Testis (tissue), 3 donors: Measurements from ENCODE around the gene H2BK1. TPM values are rescaled to one million over a fixed set of nuclear protein-coding genes. Genes with fewer than 3 reads are reported as not detected.
A peak's percentile ranks its signal among the peaks of the same experiment; 100 is the strongest.

Source experiments
- DNase-seq: peaks from one replicate; pipeline ENCODE4 v3.0.0-alpha.2; 2019
- H3K27ac ChIP-seq, 2 donors: fragments of 200-600 bp; sonication (generic); one replicate each; pipeline ENCODE4 v1.5.1; 2019
- H3K27me3 ChIP-seq: fragments of 200-600 bp; sonication (generic); one replicate; pipeline ENCODE4 v1.5.1; 2019
- H3K36me3 ChIP-seq: fragments of 200-600 bp; sonication (generic); one replicate; pipeline ENCODE4 v1.5.1; 2017; ENCODE audit warnings: low read depth; ENCODE audit errors: missing control alignments
- H3K4me1 ChIP-seq: fragments of 200-600 bp; sonication (generic); one replicate; pipeline ENCODE4 v1.5.1; 2019
- H3K4me3 ChIP-seq, 2 donors: fragments of 200-600 bp; sonication (generic); one replicate each; pipeline ENCODE4 v1.5.1; 2017 to 2019
- H3K9me3 ChIP-seq: fragments of 200-600 bp; sonication (generic); one replicate; pipeline ENCODE4 v1.5.1; 2017
- POLR2A ChIP-seq: fragments of 450-650 bp; IDR thresholded peaks from one replicate; pipeline ENCODE4 v1.6.1; 2017; ENCODE audit warnings: antibody characterized with exemption, mild to moderate bottlenecking, moderate library complexity
- WGBS, 2 donors: methylation state at CpG; one replicate each; pipeline ENCODE4 v1.1.5; 2018; 5-methylcytosine and 5-hydroxymethylcytosine counted together
- intact Hi-C: fragments of 100-400 bp; cut with DNase I; formaldehyde crosslinking; loops from one replicate; pipeline ENCODE4 v1.15.1; 2023; ENCODE audit warnings: low total_unique reads
- polyA plus RNA-seq: library from polyadenylated mRNA; stranded (reverse); fragments of 350-450 nt; fragmentation: Illumina TruSeq; extraction: RNeasy Lipid Tissue Mini Kit (QIAGEN cat#74804); gene quantifications from one replicate; pipeline ENCODE4 v1.2.3, GENCODE V29; 2014; ENCODE audit warnings: low read depth, low replicate concordance; ENCODE audit not compliant: insufficient read depth
- total RNA-seq, 2 donors: library from RNA; depleted of rRNA; stranded (reverse); fragments of >200 nt; gene quantifications; one replicate each; pipeline ENCODE4 v1.2.3, GENCODE V29; 2016
- TF ChIP-seq, protein P1 (sequence below), 3 experiments: fragments of 450-650 bp in 2 of 3; fragments of 200-600 bp in 1 of 3; sonication (generic) in 1 of 3; IDR thresholded peaks; one replicate each; pipeline ENCODE4 v1.5.1; 2016 to 2019; ENCODE audit warnings: antibody characterized with exemption in 3 of 3, mild to moderate bottlenecking in 2 of 3, moderate library complexity in 1 of 3

H2BK1 gene
- total and polyA plus RNA-seq, 3 donors from 2014 or later: not detected

DNA sequence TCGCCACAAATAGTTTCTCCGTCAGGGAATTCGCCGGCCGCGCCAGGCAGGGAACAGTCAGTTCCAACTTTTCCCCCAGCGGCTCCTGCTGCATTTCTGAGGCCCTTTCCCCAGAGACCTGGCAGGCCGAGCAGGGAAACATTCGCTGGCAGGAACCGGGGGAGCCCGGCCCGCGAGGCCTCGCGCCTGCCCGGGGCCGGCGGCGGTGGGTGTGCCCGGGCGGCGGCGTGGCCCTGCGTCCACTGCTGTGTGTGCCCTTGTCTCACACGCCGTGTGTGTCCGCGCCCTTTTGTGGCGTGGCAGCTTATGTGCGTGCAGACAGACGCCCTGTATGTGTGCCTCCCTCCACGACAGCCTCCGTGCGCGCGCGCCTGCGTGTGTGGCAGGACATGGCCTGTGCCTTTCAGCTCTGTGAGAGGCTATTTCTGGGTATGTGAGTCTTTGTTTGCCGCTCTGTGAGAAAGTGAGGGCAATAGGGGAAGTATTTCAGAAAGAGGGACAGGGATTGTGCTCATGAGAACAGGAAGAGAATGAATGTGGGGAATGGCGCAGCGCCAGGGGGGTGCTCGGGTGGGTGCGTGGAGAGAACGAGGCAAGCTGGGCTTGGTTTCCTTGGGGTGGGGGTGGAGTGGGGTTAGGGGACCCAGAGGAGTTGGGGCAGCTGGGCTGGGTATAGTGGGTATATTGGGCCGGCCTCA lies 38.9 kb upstream of the H2BK1 start:
- Histone ChIP-seq H3K27ac (peak overlapping the region; percentile 85 to 89), H3K4me1 (peaks cover 61% of the 10 kb centered on the region), H3K27me3 (no peaks in the 10 kb centered on the region), H3K9me3 (no peaks in the 10 kb centered on the region), H3K36me3 (no peaks in the 10 kb centered on the region), H3K4me3 (peak overlapping the region; percentile 58 to 73)
- 1 to 5% methylated on average over 14 to 45 of the region's 45 CpGs for WGBS, 2 donors
- TF ChIP-seq, protein P1, sequence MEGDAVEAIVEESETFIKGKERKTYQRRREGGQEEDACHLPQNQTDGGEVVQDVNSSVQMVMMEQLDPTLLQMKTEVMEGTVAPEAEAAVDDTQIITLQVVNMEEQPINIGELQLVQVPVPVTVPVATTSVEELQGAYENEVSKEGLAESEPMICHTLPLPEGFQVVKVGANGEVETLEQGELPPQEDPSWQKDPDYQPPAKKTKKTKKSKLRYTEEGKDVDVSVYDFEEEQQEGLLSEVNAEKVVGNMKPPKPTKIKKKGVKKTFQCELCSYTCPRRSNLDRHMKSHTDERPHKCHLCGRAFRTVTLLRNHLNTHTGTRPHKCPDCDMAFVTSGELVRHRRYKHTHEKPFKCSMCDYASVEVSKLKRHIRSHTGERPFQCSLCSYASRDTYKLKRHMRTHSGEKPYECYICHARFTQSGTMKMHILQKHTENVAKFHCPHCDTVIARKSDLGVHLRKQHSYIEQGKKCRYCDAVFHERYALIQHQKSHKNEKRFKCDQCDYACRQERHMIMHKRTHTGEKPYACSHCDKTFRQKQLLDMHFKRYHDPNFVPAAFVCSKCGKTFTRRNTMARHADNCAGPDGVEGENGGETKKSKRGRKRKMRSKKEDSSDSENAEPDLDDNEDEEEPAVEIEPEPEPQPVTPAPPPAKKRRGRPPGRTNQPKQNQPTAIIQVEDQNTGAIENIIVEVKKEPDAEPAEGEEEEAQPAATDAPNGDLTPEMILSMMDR (IDR thresholded peaks at IDR 0.05): no peak
- no peak for TF ChIP-seq POLR2A
- intact Hi-C loops: no loop called here
- peak; percentile 71 for DNase-seq

DNA sequence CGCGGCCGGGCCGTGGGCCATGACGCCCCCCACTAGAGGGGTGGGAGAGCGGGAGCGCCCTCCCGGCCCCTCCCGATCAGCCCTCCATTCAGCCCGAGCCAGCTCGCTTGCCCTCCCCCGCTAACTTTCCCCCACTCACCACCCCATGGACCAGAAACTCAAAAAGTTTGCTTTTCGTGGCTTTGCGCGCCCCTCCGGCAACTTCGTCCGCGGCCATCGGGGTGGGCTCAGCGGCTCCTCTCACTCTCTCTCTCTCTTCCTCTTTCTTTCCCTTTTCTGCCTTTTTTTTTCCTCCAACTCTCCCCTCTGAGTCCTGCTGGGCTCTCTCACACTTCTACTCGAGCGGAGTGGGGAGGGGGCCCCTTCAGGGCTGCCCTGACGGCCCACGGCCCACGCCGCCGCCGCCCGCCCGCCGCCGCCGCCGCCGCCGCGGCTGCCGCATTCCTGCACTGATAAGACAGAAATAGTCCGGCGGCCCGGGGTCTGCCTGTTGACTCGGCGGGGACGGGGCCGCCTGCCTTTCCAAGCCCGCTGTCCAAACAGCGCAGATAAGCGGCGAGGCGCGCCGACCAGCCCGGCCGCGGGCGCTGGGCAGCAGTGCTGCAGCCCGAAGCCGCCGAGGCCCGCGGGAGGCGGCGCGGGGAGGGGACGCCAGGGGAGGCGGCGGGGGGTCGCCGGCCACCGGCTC lies 38.2 kb upstream of the H2BK1 start, which contains the start of gene SMARCD3:
SMARCD3 (minus strand) TSS at position 349 of the 688 bp plus-strand sequence; CDS start at position 217, 132 bp downstream.
- Histone ChIP-seq H3K9me3 (no peaks in the 10 kb centered on the region), H3K4me1 (peaks cover 60% of the 10 kb centered on the region), H3K36me3 (no peaks in the 10 kb centered on the region), H3K4me3 (peak within 1 kb of the TSS; percentile 58 to 73), H3K27ac (peak within 1 kb of the TSS; percentile 89 to 90), H3K27me3 (no peaks in the 10 kb centered on the region)
- peak; percentile 80 for DNase-seq
- no peak for TF ChIP-seq POLR2A
- TF ChIP-seq, protein P1 (IDR thresholded peaks at IDR 0.05): no peak
- intact Hi-C loops: no loop called here
- WGBS, 2 donors: 1% methylated on average over 28 to 71 of the region's 71 CpGs

DNA sequence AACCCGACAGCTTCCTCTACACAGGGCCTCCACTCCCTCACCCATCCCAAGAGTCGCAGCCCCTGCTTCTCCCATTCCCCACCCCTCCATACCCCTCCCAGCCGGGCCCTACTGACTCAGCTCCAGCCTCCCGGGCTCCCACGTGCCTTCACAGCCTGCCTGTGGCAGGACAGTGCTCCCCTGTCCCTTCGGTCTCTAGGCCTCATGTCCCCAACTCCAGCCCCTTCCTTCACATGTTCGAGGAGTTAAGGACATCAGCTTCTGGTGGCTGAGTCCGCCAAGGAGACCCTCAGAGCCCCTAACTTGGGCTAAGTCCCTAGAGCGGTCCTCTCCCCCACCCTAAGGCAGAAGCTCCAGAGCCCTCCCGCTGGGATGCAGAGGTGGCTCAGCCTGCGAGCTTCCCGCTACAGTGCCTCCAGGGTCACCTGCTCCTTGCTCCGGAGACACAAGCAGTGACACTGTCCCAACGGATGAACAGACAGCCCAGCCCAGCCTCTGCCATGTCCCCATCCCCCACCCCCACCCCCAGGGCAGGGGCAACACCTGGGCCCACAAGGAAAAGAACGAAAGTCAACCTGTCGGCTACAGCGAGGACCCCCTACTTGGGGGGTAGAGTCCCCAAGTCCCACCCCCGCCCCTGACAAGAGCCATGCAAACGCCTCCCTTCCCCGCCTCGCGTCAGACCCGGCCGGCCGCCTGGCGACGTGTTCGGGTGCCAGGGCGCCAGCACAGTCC lies 37.5 kb upstream of the H2BK1 start:
- H3K27ac ChIP-seq: peak overlapping the region; percentile 89 to 90
- peaks cover 53% of the 10 kb centered on the region for H3K4me1 ChIP-seq
- no peaks in the 10 kb centered on the region for H3K27me3 ChIP-seq
- peak; percentile 57 for DNase-seq
- intact Hi-C loops: no loop called here
- H3K4me3 ChIP-seq: peak overlapping the region; percentile 58 to 73
- whole genome bisulfite sequencing, 2 donors: 3 to 18% methylated on average over 13 to 28 of the region's 29 CpGs
- TF ChIP-seq POLR2A: no peak
- TF ChIP-seq, protein P1 (IDR thresholded peaks at IDR 0.05): no peak
- H3K36me3 ChIP-seq: no peaks in the 10 kb centered on the region
- H3K9me3 ChIP-seq: no peaks in the 10 kb centered on the region

DNA sequence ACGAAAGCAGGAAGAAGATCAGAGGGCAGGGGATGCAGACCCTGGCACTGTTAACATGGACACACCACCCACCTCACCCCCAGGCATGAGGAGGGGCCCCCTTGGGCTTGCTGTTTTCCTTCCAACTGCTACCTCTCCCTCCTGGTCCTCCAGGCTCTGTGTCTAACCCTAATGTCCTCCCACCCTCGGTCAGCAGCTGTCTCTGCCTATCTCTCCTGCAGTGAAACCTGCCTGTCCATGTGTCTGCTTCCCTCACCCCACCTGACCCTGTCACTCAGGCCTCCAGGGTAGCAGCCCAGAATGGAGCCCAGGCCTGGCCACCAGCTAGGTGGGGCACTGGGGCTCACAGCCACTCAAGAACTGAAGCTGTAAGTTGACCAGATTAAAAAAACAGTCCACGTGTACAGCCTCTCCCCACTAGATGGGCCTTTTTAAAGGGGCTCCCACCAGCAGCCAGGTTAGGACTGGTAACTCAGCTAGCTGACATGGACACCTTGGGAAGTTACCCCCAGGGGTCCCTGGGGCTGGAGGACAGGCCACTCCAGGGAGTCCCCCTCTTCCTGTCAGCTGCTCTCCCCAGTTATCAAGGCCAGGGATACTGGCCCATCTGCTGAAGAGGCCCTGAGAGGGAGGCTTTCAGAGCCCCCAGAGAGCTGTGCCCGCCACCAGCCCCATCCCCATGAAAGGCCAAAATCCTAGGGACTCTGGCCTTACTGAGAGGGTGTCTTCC lies 36.7 kb upstream of the H2BK1 start:
- peak overlapping the region in 1 of 2 donors; percentile 73 for H3K4me3 ChIP-seq
- no peaks in the 10 kb centered on the region for H3K9me3 ChIP-seq
- peak overlapping the region; percentile 89 to 90 for H3K27ac ChIP-seq
- intact Hi-C loops: no loop called here
- H3K36me3 ChIP-seq: no peaks in the 10 kb centered on the region
- 36 to 43% methylated on average over 2 to 3 of the region's 4 CpGs for WGBS, 2 donors
- TF ChIP-seq, protein P1 (IDR thresholded peaks at IDR 0.05): no peak
- TF ChIP-seq POLR2A: no peak
- DNase-seq: no peak
- H3K27me3 ChIP-seq: no peaks in the 10 kb centered on the region
- H3K4me1 ChIP-seq: peaks cover 49% of the 10 kb centered on the region
